ENCODE data around the gene LAGE3.

- TF ChIP-seq CTCF (IDR thresholded peaks at IDR 0.05) = no peak
- no peak for TF ChIP-seq POLR2A (IDR thresholded peaks at IDR 0.05)
- no peak for TF ChIP-seq POLR2AphosphoS5 (IDR thresholded peaks at IDR 0.05; ENCODE audit: insufficient read depth in 1 of 2, low read depth in 1 of 2)
Observed at GRCh38 chrX:154507673-154508383, 28.7 kb upstream of the LAGE3 start.
